Measurements from ENCODE around the gene MRGPRX1.
"Not testable (repeated sequence)": the region's sequence is repeated elsewhere in the genome, so short reads cannot be mapped to it uniquely, and the experiment has no call there.

MRGPRX1 gene

GRCh38 chr11:18927550-18928322 lies 11.5 kb downstream of the MRGPRX1 start:
- no peak overlapping the region for H3K9ac ChIP-seq (ENCODE audit: low read length)
- H3K27me3 ChIP-seq (ENCODE audit: control insufficient read depth, insufficient read depth, low read length), result no peaks in the 10 kb centered on the region
- no peak overlapping the region for H3K4me3 ChIP-seq (ENCODE audit: low read length)
- H3K4me1 ChIP-seq (ENCODE audit: control insufficient read depth, insufficient read depth, low read length), result no peaks in the 10 kb centered on the region
- no peaks in the 10 kb centered on the region for H3K9me3 ChIP-seq (ENCODE audit: control insufficient read depth, low read length)
- no peaks in the 10 kb centered on the region for H3K36me3 ChIP-seq (ENCODE audit: control insufficient read depth, insufficient read depth, low read length)

- H3K4me1 ChIP-seq (ENCODE audit: control insufficient read depth, insufficient read depth, low read length); H3K9me3 ChIP-seq (ENCODE audit: control insufficient read depth, low read length); H3K4me3 ChIP-seq (ENCODE audit: low read length); H3K9ac ChIP-seq (ENCODE audit: low read length); H3K27me3 ChIP-seq (ENCODE audit: control insufficient read depth, insufficient read depth, low read length); H3K36me3 ChIP-seq (ENCODE audit: control insufficient read depth, insufficient read depth, low read length): not testable (repeated sequence)
Measured at GRCh38 chr11:18925426-18925825, 13.8 kb downstream of the MRGPRX1 start.

GRCh38 chr11:18912883-18913282 lies 26.3 kb downstream of the MRGPRX1 start:
- Histone ChIP-seq H3K27me3 (ENCODE audit: control insufficient read depth, insufficient read depth, low read length) (no peaks in the 10 kb centered on the region), H3K9me3 (ENCODE audit: control insufficient read depth, low read length) (no peaks in the 10 kb centered on the region), H3K4me3 (ENCODE audit: low read length) (no peak overlapping the region), H3K9ac (ENCODE audit: low read length) (no peak overlapping the region), H3K36me3 (ENCODE audit: control insufficient read depth, insufficient read depth, low read length) (no peaks in the 10 kb centered on the region), H3K4me1 (ENCODE audit: control insufficient read depth, insufficient read depth, low read length) (no peaks in the 10 kb centered on the region)

- H3K9ac ChIP-seq (ENCODE audit: low read length), result no peak overlapping the region
- H3K27me3 ChIP-seq (ENCODE audit: control insufficient read depth, insufficient read depth, low read length), result no peaks in the 10 kb centered on the region
- H3K4me3 ChIP-seq (ENCODE audit: low read length), result no peak overlapping the region
- H3K4me1 ChIP-seq (ENCODE audit: control insufficient read depth, insufficient read depth, low read length), result no peaks in the 10 kb centered on the region
- no peaks in the 10 kb centered on the region for H3K9me3 ChIP-seq (ENCODE audit: control insufficient read depth, low read length)
- H3K36me3 ChIP-seq (ENCODE audit: control insufficient read depth, insufficient read depth, low read length), result no peaks in the 10 kb centered on the region
Measured at GRCh38 chr11:18907391-18907790, 31.8 kb downstream of the MRGPRX1 start.

GRCh38 chr11:18900637-18901036 lies 38.6 kb downstream of the MRGPRX1 start:
- H3K4me3 ChIP-seq (ENCODE audit: low read length); H3K9me3 ChIP-seq (ENCODE audit: control insufficient read depth, low read length); H3K4me1 ChIP-seq (ENCODE audit: control insufficient read depth, insufficient read depth, low read length); H3K9ac ChIP-seq (ENCODE audit: low read length); H3K27me3 ChIP-seq (ENCODE audit: control insufficient read depth, insufficient read depth, low read length); H3K36me3 ChIP-seq (ENCODE audit: control insufficient read depth, insufficient read depth, low read length): not testable (repeated sequence)

- H3K9ac ChIP-seq (ENCODE audit: low read length); H3K27me3 ChIP-seq (ENCODE audit: control insufficient read depth, insufficient read depth, low read length); H3K36me3 ChIP-seq (ENCODE audit: control insufficient read depth, insufficient read depth, low read length); H3K4me3 ChIP-seq (ENCODE audit: low read length); H3K4me1 ChIP-seq (ENCODE audit: control insufficient read depth, insufficient read depth, low read length); H3K9me3 ChIP-seq (ENCODE audit: control insufficient read depth, low read length): not testable (repeated sequence)
Measured at GRCh38 chr11:18900151-18900611, 39.0 kb downstream of the MRGPRX1 start.

- H3K36me3 ChIP-seq (ENCODE audit: control insufficient read depth, insufficient read depth, low read length); H3K27me3 ChIP-seq (ENCODE audit: control insufficient read depth, insufficient read depth, low read length); H3K4me3 ChIP-seq (ENCODE audit: low read length); H3K9me3 ChIP-seq (ENCODE audit: control insufficient read depth, low read length); H3K9ac ChIP-seq (ENCODE audit: low read length); H3K4me1 ChIP-seq (ENCODE audit: control insufficient read depth, insufficient read depth, low read length): not testable (repeated sequence)
Measured at GRCh38 chr11:18891712-18892111, 47.5 kb downstream of the MRGPRX1 start.

- Histone ChIP-seq H3K27me3 (ENCODE audit: control insufficient read depth, insufficient read depth, low read length) (no peaks in the 10 kb centered on the region), H3K9me3 (ENCODE audit: control insufficient read depth, low read length) (no peaks in the 10 kb centered on the region), H3K4me3 (ENCODE audit: low read length) (no peak overlapping the region), H3K36me3 (ENCODE audit: control insufficient read depth, insufficient read depth, low read length) (no peaks in the 10 kb centered on the region), H3K4me1 (ENCODE audit: control insufficient read depth, insufficient read depth, low read length) (no peaks in the 10 kb centered on the region), H3K9ac (ENCODE audit: low read length) (no peak overlapping the region)
Measured at GRCh38 chr11:18890615-18891014, 48.6 kb downstream of the MRGPRX1 start.

All from mucosa of stomach (tissue), 1 donor.